ENCODE data around the gene C2orf72.

DNA sequence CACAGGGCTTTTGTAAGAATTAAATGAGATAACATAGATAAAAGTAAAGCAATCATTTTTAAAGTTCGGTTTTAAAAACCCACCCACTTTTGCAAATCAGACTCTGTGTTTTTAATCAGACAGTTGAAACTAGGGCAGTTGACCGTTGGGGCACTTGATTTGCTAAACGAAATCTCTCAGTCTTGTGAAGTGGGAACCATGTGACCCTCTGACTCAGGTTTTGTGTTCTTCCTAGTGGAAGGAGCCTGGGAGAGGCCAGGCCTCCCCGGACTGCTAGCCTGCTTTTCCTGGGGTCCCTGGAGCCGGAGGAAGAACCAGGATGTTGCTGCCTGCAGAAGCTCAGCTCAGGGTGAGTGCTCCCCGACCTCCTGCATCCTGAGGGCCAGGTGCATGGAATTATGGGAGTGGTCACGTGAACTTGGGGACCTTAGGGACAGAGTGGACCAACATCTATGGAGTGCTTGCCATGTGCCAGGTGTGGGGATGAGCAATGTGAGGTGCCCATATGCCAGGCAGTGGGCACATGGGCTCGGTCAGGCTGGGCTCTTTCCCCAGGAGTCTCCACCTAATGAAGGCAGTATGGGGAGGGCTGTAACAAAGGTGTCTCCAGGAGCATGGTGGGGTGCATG is 3.9 kb downstream of the C2orf72 start:
- no peak for TF ChIP-seq YY1 (IDR thresholded peaks at IDR 0.05; ENCODE audit: low read depth, low read length)
- TF ChIP-seq, protein P1, sequence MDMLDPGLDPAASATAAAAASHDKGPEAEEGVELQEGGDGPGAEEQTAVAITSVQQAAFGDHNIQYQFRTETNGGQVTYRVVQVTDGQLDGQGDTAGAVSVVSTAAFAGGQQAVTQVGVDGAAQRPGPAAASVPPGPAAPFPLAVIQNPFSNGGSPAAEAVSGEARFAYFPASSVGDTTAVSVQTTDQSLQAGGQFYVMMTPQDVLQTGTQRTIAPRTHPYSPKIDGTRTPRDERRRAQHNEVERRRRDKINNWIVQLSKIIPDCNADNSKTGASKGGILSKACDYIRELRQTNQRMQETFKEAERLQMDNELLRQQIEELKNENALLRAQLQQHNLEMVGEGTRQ (IDR thresholded peaks at IDR 0.05; ENCODE audit: borderline replicate concordance, low read depth, low read length): no peak
- no peak for TF ChIP-seq TARDBP (IDR thresholded peaks at IDR 0.05; ENCODE audit: borderline replicate concordance)

All from GM12878 (cell line).